HEK293T (cell line): ENCODE results near the gene SOX15.

ENCODE experiments used
- CTCF ChIA-PET: fragments of 350-600 bp; formaldehyde crosslinking; extraction: SDS; loops from one replicate; lab custom pipeline; 2021; ENCODE audit warnings: antibody characterized with exemption, inconsistent platforms; lab: Yijun Ruan, JAX
- POLR2A ChIA-PET: fragments of 350-600 bp; formaldehyde crosslinking; extraction: SDS; loops from one replicate; lab custom pipeline; 2020; ENCODE audit warnings: antibody characterized with exemption, inconsistent platforms; lab: Yijun Ruan, JAX
- DNase-seq: peaks from one replicate; pipeline ENCODE4 v3.0.0; 2012; ENCODE audit warnings: mixed read lengths; ENCODE audit errors: extremely low spot score
- ARNT ChIP-seq: fragments of 450-650 bp; IDR thresholded peaks from 2 replicates; pipeline ENCODE4 v1.6.1; 2017; ENCODE audit warnings: mild to moderate bottlenecking
- BHLHE40 ChIP-seq: fragments of 450-650 bp; IDR thresholded peaks from 2 replicates; pipeline ENCODE4 v1.6.1; 2016; ENCODE audit warnings: mild to moderate bottlenecking, moderate library complexity, borderline replicate concordance
- CTBP1 ChIP-seq: fragments of 450-650 bp; IDR thresholded peaks from 2 replicates; pipeline ENCODE4 v1.6.1; 2016; ENCODE audit warnings: borderline replicate concordance
- ELF4 ChIP-seq: fragments of 450-650 bp; IDR thresholded peaks from 2 replicates; pipeline ENCODE4 v1.6.1; 2017; ENCODE audit warnings: antibody characterized with exemption
- FOXA1 ChIP-seq: fragments of 450-650 bp; IDR thresholded peaks from 2 replicates; pipeline ENCODE4 v1.6.1; 2016; ENCODE audit warnings: mild to moderate bottlenecking
- FOXK2 ChIP-seq: fragments of 450-650 bp; IDR thresholded peaks from 2 replicates; pipeline ENCODE4 v1.6.1; 2016; ENCODE audit warnings: mild to moderate bottlenecking
- FOXM1 ChIP-seq: fragments of 450-650 bp; IDR thresholded peaks from 2 replicates; pipeline ENCODE4 v1.6.1; 2017; ENCODE audit warnings: mild to moderate bottlenecking, borderline replicate concordance
- HDGF ChIP-seq: fragments of 450-650 bp; IDR thresholded peaks from 2 replicates; pipeline ENCODE4 v1.6.1; 2017; ENCODE audit warnings: antibody characterized with exemption, borderline replicate concordance
- L3MBTL2 ChIP-seq: fragments of 450-650 bp; conservative IDR thresholded peaks from 2 replicates; pipeline ENCODE4 v1.6.1; 2016; ENCODE audit warnings: mild to moderate bottlenecking
- LEF1 ChIP-seq: fragments of 450-650 bp; IDR thresholded peaks from 2 replicates; pipeline ENCODE4 v1.6.1; 2017; ENCODE audit warnings: mild to moderate bottlenecking, borderline replicate concordance
- NFRKB ChIP-seq: fragments of 450-650 bp; IDR thresholded peaks from 2 replicates; pipeline ENCODE4 v1.6.1; 2016; ENCODE audit warnings: mild to moderate bottlenecking, moderate library complexity
- PKNOX1 ChIP-seq: fragments of 450-650 bp; IDR thresholded peaks from 2 replicates; pipeline ENCODE4 v1.6.1; 2016
- SP1 ChIP-seq: fragments of 450-650 bp; IDR thresholded peaks from 2 replicates; pipeline ENCODE4 v1.6.1; 2017
- SUZ12 ChIP-seq: fragments of 450-650 bp; IDR thresholded peaks from 2 replicates; pipeline ENCODE4 v1.6.1; 2016; ENCODE audit warnings: mild to moderate bottlenecking
- TARDBP ChIP-seq: fragments of 450-650 bp; IDR thresholded peaks from 2 replicates; pipeline ENCODE4 v1.6.1; 2016
- ZNF384 ChIP-seq: fragments of 450-650 bp; IDR thresholded peaks from 2 replicates; pipeline ENCODE4 v1.6.1; 2016

The SOX15 gene

GRCh38 chr17:7631398-7632380 lies 41.8 kb upstream of the SOX15 start:
- peak; percentile 3 for DNase-seq
- ChIA-PET CTCF (interaction anchor here (0.6 to 7.6 kb wide), 7 partner anchors 11 to 85 kb away, joined by 3 to 81 read pairs (median 5); partner anchors contain the start of genes ATP1B2, DNAH2, TP53 and WRAP53), POLR2A (interaction anchor here (1.3 to 11.9 kb wide), 4 partner anchors 17 to 54 kb away, joined by 4 to 236 read pairs (median 6); partner anchors contain the start of genes FXR2, MPDU1, TP53 and WRAP53)
- TF ChIP-seq NFRKB: no peak
- TF ChIP-seq HDGF: no peak
- no peak for TF ChIP-seq ZNF384
- no peak for TF ChIP-seq CTBP1
- TF ChIP-seq FOXA1: no peak
- TF ChIP-seq ARNT: no peak
- TF ChIP-seq FOXK2: no peak
- no peak for TF ChIP-seq PKNOX1
- no peak for TF ChIP-seq LEF1
- no peak for TF ChIP-seq TARDBP
- no peak for TF ChIP-seq L3MBTL2
- TF ChIP-seq SUZ12: no peak
- no peak for TF ChIP-seq BHLHE40
- TF ChIP-seq FOXM1: no peak
- no peak for TF ChIP-seq SP1
- TF ChIP-seq ELF4: no peak

GRCh38 chr17:7629939-7630571 lies 40.2 kb upstream of the SOX15 start, which contains the start of gene SHBG:
Gene SHBG, plus strand, starts transcription at chr17:7630135. Its CDS starts 38 bp downstream, at chr17:7630173.
- CTCF ChIA-PET: interaction anchor here (0.6 to 7.6 kb wide), 2 partner anchors 58 to 97 kb away, joined by 4 to 81 read pairs; partner anchors contain the start of genes TP53 and WRAP53
- TF ChIP-seq FOXM1 (no peak), FOXK2 (no peak), LEF1 (no peak), HDGF (no peak), ZNF384 (no peak), TARDBP (no peak), L3MBTL2 (no peak), ELF4 (no peak), NFRKB (no peak), PKNOX1 (no peak), FOXA1 (no peak), BHLHE40 (no peak), SP1 (no peak), ARNT (no peak), SUZ12 (no peak), CTBP1 (no peak)
- POLR2A ChIA-PET: interaction anchor here (11.9 kb wide), 1 partner anchor 56 kb away, joined by 236 read pairs; the partner anchor contains the start of genes TP53 and WRAP53

GRCh38 chr17:7627250-7628121 lies 37.6 kb upstream of the SOX15 start, which contains the start of gene SAT2:
Gene SAT2, minus strand, starts transcription at chr17:7627821. Its CDS starts 186 bp downstream, at chr17:7627635.
- TF ChIP-seq ARNT (no peak), LEF1 (no peak), FOXK2 (no peak), PKNOX1 (no peak), FOXM1 (no peak; the same call in 1 of the 2 replicates), SUZ12 (no peak), L3MBTL2 (no peak), CTBP1 (no peak), TARDBP (no peak), ZNF384 (no peak), FOXA1 (no peak), NFRKB (no peak), SP1 (no peak), BHLHE40 (no peak), HDGF (no peak), ELF4 (no peak)
- ChIA-PET CTCF (interaction anchor here (0.6 to 2.6 kb wide), 7 partner anchors 9 to 362 kb away, joined by 3 to 16 read pairs (median 3); partner anchors contain the start of genes TP53 and WRAP53), POLR2A (interaction anchor here (0.6 to 11.9 kb wide), 22 partner anchors 9 to 304 kb away, joined by 3 to 236 read pairs (median 4); partner anchors contain the start of genes ATP1B2, CNTROB, EFNB3 and FXR2)
- DNase-seq: peak; percentile 96

More at GRCh38 chr17:7629939-7630571, 40.2 kb upstream of the SOX15 start, which contains the start of gene SHBG:
- no peak for DNase-seq

GRCh38 chr17:7626956-7627249 lies 37.0 kb upstream of the SOX15 start:
- DNase-seq: no peak
- ChIA-PET CTCF (interaction anchor here (0.7 to 2.6 kb wide), 3 partner anchors 12 to 61 kb away, joined by 3 to 16 read pairs (median 4); partner anchors contain the start of genes TP53 and WRAP53), POLR2A (interaction anchor here (0.9 to 11.9 kb wide), 11 partner anchors 10 to 230 kb away, joined by 3 to 236 read pairs (median 5); partner anchors contain the start of genes ATP1B2, FXR2, MPDU1 and NAA38)
- TF ChIP-seq LEF1 (no peak), TARDBP (no peak)
